ENCODE results near the gene RAB6A. TPM values are rescaled to one million over a fixed set of nuclear protein-coding genes. Genes with fewer than 3 reads are reported as not detected.
A peak's percentile ranks its signal among the peaks of the same experiment; 100 is the strongest.

The RAB6A gene
- total RNA-seq, 2 experiments from 2014 or later, result 36.7 to 41.2 TPM

- H3K9me3 Mint-ChIP-seq, result no peaks in the 10 kb centered on the region
- intact Hi-C loops (cut with micrococcal nuclease), result no loop called here
- H3K4me1 Mint-ChIP-seq (ENCODE audit: low read depth), result peaks cover 18% of the 10 kb centered on the region
- H3K27me3 Mint-ChIP-seq (ENCODE audit: low read depth), result no peaks in the 10 kb centered on the region
- H3K4me3 Mint-ChIP-seq, result no peak overlapping the region
- CTCF ChIA-PET, result interaction anchor here (0.6 to 5.5 kb wide), 2 partner anchors 10 to 170 kb away, joined by 3 to 48 read pairs; no protein-coding TSS in a partner anchor
- no peak overlapping the region for H3K27ac Mint-ChIP-seq
- no peaks in the 10 kb centered on the region for H3K36me3 Mint-ChIP-seq (ENCODE audit: low read depth)
- no peak for DNase-seq
These were observed 110.5 kb downstream of the RAB6A start for GRCh38 chr11:73650400-73650799.

GRCh38 chr11:73649206-73649605 is 111.7 kb downstream of the RAB6A start:
- H3K27ac Mint-ChIP-seq, result no peak overlapping the region
- no peaks in the 10 kb centered on the region for H3K36me3 Mint-ChIP-seq (ENCODE audit: low read depth)
- H3K27me3 Mint-ChIP-seq (ENCODE audit: low read depth), result no peaks in the 10 kb centered on the region
- H3K4me3 Mint-ChIP-seq, result no peak overlapping the region
- no peak for DNase-seq
- intact Hi-C loops (cut with micrococcal nuclease), result loop anchor here (5.0 kb wide), 1 partner anchor 507 kb away; the partner anchor contains the start of gene FCHSD2
- H3K9me3 Mint-ChIP-seq, result no peaks in the 10 kb centered on the region
- H3K4me1 Mint-ChIP-seq (ENCODE audit: low read depth), result peaks cover 18% of the 10 kb centered on the region
- CTCF ChIA-PET, result interaction anchor here (3.9 to 5.5 kb wide), 2 partner anchors 11 to 23 kb away, joined by 18 to 48 read pairs; no protein-coding TSS in a partner anchor

GRCh38 chr11:73648571-73649046 is 112.3 kb downstream of the RAB6A start:
- CTCF ChIA-PET, result interaction anchor here (0.6 to 5.5 kb wide), 6 partner anchors 8 to 277 kb away, joined by 3 to 48 read pairs (median 4); no protein-coding TSS in a partner anchor

GRCh38 chr11:73648121-73648520 is 112.8 kb downstream of the RAB6A start:
- Mint-ChIP-seq H3K36me3 (ENCODE audit: low read depth) (no peaks in the 10 kb centered on the region), H3K27ac (no peak overlapping the region), H3K27me3 (ENCODE audit: low read depth) (no peaks in the 10 kb centered on the region), H3K9me3 (no peaks in the 10 kb centered on the region), H3K4me3 (peak overlapping the region; percentile 80), H3K4me1 (ENCODE audit: low read depth) (peaks cover 18% of the 10 kb centered on the region)
- no peak for DNase-seq
- intact Hi-C loops (cut with micrococcal nuclease), result loop anchor here (5.0 kb wide), 1 partner anchor 506 kb away; the partner anchor contains the start of gene FCHSD2
- CTCF ChIA-PET, result interaction anchor here (0.6 to 5.5 kb wide), 6 partner anchors 9 to 276 kb away, joined by 3 to 48 read pairs (median 4); no protein-coding TSS in a partner anchor

More at GRCh38 chr11:73648571-73649046, 112.3 kb downstream of the RAB6A start:
- no peak for DNase-seq
- H3K4me1 Mint-ChIP-seq (ENCODE audit: low read depth), result peaks cover 18% of the 10 kb centered on the region
- intact Hi-C loops (cut with micrococcal nuclease), result loop anchor here (5.0 kb wide), 1 partner anchor 506 kb away; the partner anchor contains the start of gene FCHSD2
- peak overlapping the region; percentile 80 for H3K4me3 Mint-ChIP-seq
- no peaks in the 10 kb centered on the region for H3K9me3 Mint-ChIP-seq
- no peak overlapping the region for H3K27ac Mint-ChIP-seq
- no peaks in the 10 kb centered on the region for H3K36me3 Mint-ChIP-seq (ENCODE audit: low read depth)
- H3K27me3 Mint-ChIP-seq (ENCODE audit: low read depth), result no peaks in the 10 kb centered on the region

GRCh38 chr11:73647459-73648100 is 113.3 kb downstream of the RAB6A start:
- no peaks in the 10 kb centered on the region for H3K36me3 Mint-ChIP-seq (ENCODE audit: low read depth)
- peak overlapping the region; percentile 63 for H3K27ac Mint-ChIP-seq
- H3K4me3 Mint-ChIP-seq, result peak overlapping the region; percentile 80
- peaks cover 18% of the 10 kb centered on the region for H3K4me1 Mint-ChIP-seq (ENCODE audit: low read depth)
- peak; percentile 96 for DNase-seq
- H3K9me3 Mint-ChIP-seq, result no peaks in the 10 kb centered on the region
- intact Hi-C loops (cut with micrococcal nuclease), result loop anchor here (1.0 to 5.0 kb wide), 3 partner anchors 49 to 505 kb away; partner anchors contain the start of genes FAM168A, FCHSD2 and RELT
- no peaks in the 10 kb centered on the region for H3K27me3 Mint-ChIP-seq (ENCODE audit: low read depth)
- CTCF ChIA-PET, result interaction anchor here (0.8 to 5.5 kb wide), 5 partner anchors 11 to 276 kb away, joined by 3 to 48 read pairs (median 4); no protein-coding TSS in a partner anchor

GRCh38 chr11:73645972-73646631 is 114.8 kb downstream of the RAB6A start, which contains the start of gene PLEKHB1:
TSS of gene PLEKHB1 (plus strand) at chr11:73646581. CDS start at chr11:73646609, 28 bp downstream.
- Mint-ChIP-seq H3K27ac (no peak within 1 kb of the TSS), H3K27me3 (ENCODE audit: low read depth) (no peaks in the 10 kb centered on the region), H3K36me3 (ENCODE audit: low read depth) (no peaks in the 10 kb centered on the region), H3K9me3 (no peaks in the 10 kb centered on the region), H3K4me1 (ENCODE audit: low read depth) (peaks cover 22% of the 10 kb centered on the region), H3K4me3 (peak within 1 kb of the TSS; percentile 80)
- DNase-seq, result no peak
- CTCF ChIA-PET, result interaction anchor here (0.6 to 5.5 kb wide), 4 partner anchors 14 to 664 kb away, joined by 3 to 48 read pairs (median 11); no protein-coding TSS in a partner anchor
- intact Hi-C loops (cut with micrococcal nuclease), result loop anchor here (5.0 kb wide), 1 partner anchor 504 kb away; the partner anchor contains the start of gene FCHSD2

GRCh38 chr11:73645121-73645969 is 115.5 kb downstream of the RAB6A start:
- H3K27me3 Mint-ChIP-seq (ENCODE audit: low read depth), result no peaks in the 10 kb centered on the region
- no peaks in the 10 kb centered on the region for H3K9me3 Mint-ChIP-seq
- no peak overlapping the region for H3K27ac Mint-ChIP-seq
- intact Hi-C loops (cut with micrococcal nuclease), result loop anchor here (5.0 kb wide), 1 partner anchor 503 kb away; the partner anchor contains the start of gene FCHSD2
- CTCF ChIA-PET, result interaction anchor here (0.6 to 5.5 kb wide), 3 partner anchors 15 to 664 kb away, joined by 3 to 48 read pairs (median 4); no protein-coding TSS in a partner anchor
- H3K36me3 Mint-ChIP-seq (ENCODE audit: low read depth), result no peaks in the 10 kb centered on the region
- DNase-seq, result no peak
- peaks cover 27% of the 10 kb centered on the region for H3K4me1 Mint-ChIP-seq (ENCODE audit: low read depth)
- H3K4me3 Mint-ChIP-seq, result no peak overlapping the region

- no peak for DNase-seq
- Mint-ChIP-seq H3K27me3 (ENCODE audit: low read depth) (no peaks in the 10 kb centered on the region), H3K4me1 (ENCODE audit: low read depth) (peaks cover 17% of the 10 kb centered on the region), H3K4me3 (no peak overlapping the region), H3K9me3 (no peaks in the 10 kb centered on the region), H3K36me3 (ENCODE audit: low read depth) (no peaks in the 10 kb centered on the region), H3K27ac (no peak overlapping the region)
- intact Hi-C loops (cut with micrococcal nuclease), result no loop called here
- CTCF ChIA-PET, result interaction anchor here (1.4 to 2.4 kb wide), 2 partner anchors 16 to 19 kb away, joined by 5 to 14 read pairs; no protein-coding TSS in a partner anchor
These were observed 119.2 kb downstream of the RAB6A start for GRCh38 chr11:73641668-73642067.

- H3K27ac Mint-ChIP-seq, result no peak overlapping the region
These were observed 120.3 kb downstream of the RAB6A start for GRCh38 chr11:73640592-73640991.

GRCh38 chr11:73637012-73637411 is 123.9 kb downstream of the RAB6A start:
- CTCF ChIA-PET, result interaction anchor here (0.8 to 4.4 kb wide), 4 partner anchors 11 to 25 kb away, joined by 3 to 21 read pairs (median 4); no protein-coding TSS in a partner anchor
- no peak overlapping the region for H3K4me3 Mint-ChIP-seq
- no peaks in the 10 kb centered on the region for H3K36me3 Mint-ChIP-seq (ENCODE audit: low read depth)
- no peak for DNase-seq
- H3K9me3 Mint-ChIP-seq, result peaks cover 3% of the 10 kb centered on the region
- no peak overlapping the region for H3K27ac Mint-ChIP-seq
- no peaks in the 10 kb centered on the region for H3K27me3 Mint-ChIP-seq (ENCODE audit: low read depth)
- H3K4me1 Mint-ChIP-seq (ENCODE audit: low read depth), result peaks cover 24% of the 10 kb centered on the region
- intact Hi-C loops (cut with micrococcal nuclease), result no loop called here

More at GRCh38 chr11:73640592-73640991, 120.3 kb downstream of the RAB6A start:
- CTCF ChIA-PET, result interaction anchor here (0.5 to 2.4 kb wide), 4 partner anchors 15 to 650 kb away, joined by 3 to 14 read pairs (median 6); no protein-coding TSS in a partner anchor
- H3K9me3 Mint-ChIP-seq, result no peaks in the 10 kb centered on the region
- no peak for DNase-seq
- no peak overlapping the region for H3K4me3 Mint-ChIP-seq
- H3K27me3 Mint-ChIP-seq (ENCODE audit: low read depth), result no peaks in the 10 kb centered on the region
- no peaks in the 10 kb centered on the region for H3K36me3 Mint-ChIP-seq (ENCODE audit: low read depth)
- intact Hi-C loops (cut with micrococcal nuclease), result no loop called here
- H3K4me1 Mint-ChIP-seq (ENCODE audit: low read depth), result peaks cover 16% of the 10 kb centered on the region

GRCh38 chr11:73636249-73636648 is 124.6 kb downstream of the RAB6A start:
- Mint-ChIP-seq H3K27me3 (ENCODE audit: low read depth) (no peaks in the 10 kb centered on the region), H3K27ac (no peak overlapping the region), H3K4me1 (ENCODE audit: low read depth) (peaks cover 21% of the 10 kb centered on the region), H3K4me3 (no peak overlapping the region), H3K9me3 (peaks cover 4% of the 10 kb centered on the region), H3K36me3 (ENCODE audit: low read depth) (no peaks in the 10 kb centered on the region)
- CTCF ChIA-PET, result interaction anchor here (1.8 to 4.4 kb wide), 2 partner anchors 11 to 26 kb away, joined by 5 to 21 read pairs; no protein-coding TSS in a partner anchor
- DNase-seq, result no peak
- intact Hi-C loops (cut with micrococcal nuclease), result no loop called here

Measured in activated naive CD4-positive, alpha-beta T cell treated with anti-CD3 and anti-CD28 coated beads for 36 hours (primary cell).